ENCODE measurements around the gene AGT. TPM values are rescaled to one million over a fixed set of nuclear protein-coding genes. Genes with fewer than 3 reads are reported as not detected.

The AGT gene
- total RNA-seq, 1 experiment from 2014 or later: 1.0 TPM

GRCh38 chr1:230715510-230715909, 1.6 kb upstream of the AGT start (continued):
- no peak for TF ChIP-seq MAX (CRISPR knock-in tag; IDR thresholded peaks at IDR 0.05)
- TF ChIP-seq USF2 (CRISPR knock-in tag; IDR thresholded peaks at IDR 0.05): no peak
- TF ChIP-seq NR2C2 (CRISPR knock-in tag; IDR thresholded peaks at IDR 0.05): no peak
- no peak for TF ChIP-seq E2F4 (CRISPR knock-in tag; IDR thresholded peaks at IDR 0.05; ENCODE audit: borderline replicate concordance, low read depth)
- no peak for TF ChIP-seq ATF1 (CRISPR knock-in tag; IDR thresholded peaks at IDR 0.05)
- no peak for TF ChIP-seq ZBTB21 (CRISPR knock-in tag; IDR thresholded peaks at IDR 0.05; ENCODE audit: borderline replicate concordance)
- TF ChIP-seq E2F5 (CRISPR knock-in tag; IDR thresholded peaks at IDR 0.05): no peak

GRCh38 chr1:230713547-230713914, 391 bp downstream of the AGT start:
- Mint-ChIP-seq H3K4me1 (peaks cover 8% of the 10 kb centered on the region), H3K36me3 (no peaks in the 10 kb centered on the region), H3K4me3 (no peak overlapping the region), H3K27ac (no peak overlapping the region), H3K27me3 (ENCODE audit: low read depth) (peaks cover 3% of the 10 kb centered on the region; the same call in 1 of the 2 replicates), H3K9me3 (peaks cover 5% of the 10 kb centered on the region)
- ATAC-seq: no peak
- ChIA-PET POLR2A (no interaction called here), CTCF (interaction anchor here (0.9 to 2.6 kb wide), 3 partner anchors 16 to 72 kb away, joined by 3 to 13 read pairs (median 8); no protein-coding TSS in a partner anchor)
- no peak for TF ChIP-seq CREM (CRISPR knock-in tag; IDR thresholded peaks at IDR 0.05)
- TF ChIP-seq NFATC4 (CRISPR knock-in tag; IDR thresholded peaks at IDR 0.05): no peak
- no peak for TF ChIP-seq ZNF512 (CRISPR knock-in tag; IDR thresholded peaks at IDR 0.05; ENCODE audit: borderline replicate concordance)
- no peak for TF ChIP-seq MAX (CRISPR knock-in tag; IDR thresholded peaks at IDR 0.05)
- TF ChIP-seq PRRX2 (CRISPR knock-in tag; IDR thresholded peaks at IDR 0.05): no peak
- no peak for TF ChIP-seq AFF4 (CRISPR knock-in tag; IDR thresholded peaks at IDR 0.05; ENCODE audit: borderline replicate concordance)
- TF ChIP-seq ZNF263 (CRISPR knock-in tag; IDR thresholded peaks at IDR 0.05; ENCODE audit: low read depth): no peak
- no peak for TF ChIP-seq CDX4 (CRISPR knock-in tag; IDR thresholded peaks at IDR 0.05; ENCODE audit: borderline replicate concordance)
- DNase-seq (ENCODE audit: low spot score): no peak
